Measurements from ENCODE around the gene ASPG. TPM values are rescaled to one million over a fixed set of nuclear protein-coding genes. Genes with fewer than 3 reads are reported as not detected.
"Not testable (repeated sequence)": the region's sequence is repeated elsewhere in the genome, so short reads cannot be mapped to it uniquely, and the experiment has no call there.

The ASPG gene
- total RNA-seq, 1 donor from 2014 or later, result 4.7 TPM

GRCh38 chr14:104146651-104147345 is 61.3 kb downstream of the ASPG start:
- no peak for DNase-seq (ENCODE audit: low spot score)

GRCh38 chr14:104147346-104148125 is 62.0 kb downstream of the ASPG start:
- DNase-seq (ENCODE audit: low spot score), result no peak

GRCh38 chr14:104148433-104149277 is 63.2 kb downstream of the ASPG start:
- no peak for DNase-seq (ENCODE audit: low spot score)

GRCh38 chr14:104149278-104149595 is 63.7 kb downstream of the ASPG start:
- no peak for DNase-seq (ENCODE audit: low spot score)

GRCh38 chr14:104149617-104150135 is 64.2 kb downstream of the ASPG start:
- peak; percentile 28 for DNase-seq (ENCODE audit: low spot score)

- peak; percentile 24 for DNase-seq (ENCODE audit: low spot score)
Observed at GRCh38 chr14:104150136-104151025, 64.9 kb downstream of the ASPG start.

GRCh38 chr14:104151026-104151381 is 65.5 kb downstream of the ASPG start:
- no peak for DNase-seq (ENCODE audit: low spot score)

- no peak for DNase-seq (ENCODE audit: low spot score)
Observed at GRCh38 chr14:104151566-104152245, 66.2 kb downstream of the ASPG start.

- DNase-seq (ENCODE audit: low spot score), result no peak
Observed at GRCh38 chr14:104152246-104152575, 66.7 kb downstream of the ASPG start.

- no peak for DNase-seq (ENCODE audit: low spot score)
Observed at GRCh38 chr14:104152686-104153393, 67.3 kb downstream of the ASPG start.

- DNase-seq (ENCODE audit: low spot score), result not testable (repeated sequence)
Observed at GRCh38 chr14:104153394-104153755, 67.9 kb downstream of the ASPG start.

GRCh38 chr14:104154246-104154645 is 68.7 kb downstream of the ASPG start:
- no peak for DNase-seq (ENCODE audit: low spot score)

- DNase-seq (ENCODE audit: low spot score), result no peak
Observed at GRCh38 chr14:104155513-104155912, 70.0 kb downstream of the ASPG start.

- DNase-seq (ENCODE audit: low spot score), result no peak
Observed at GRCh38 chr14:104156142-104156541, 70.6 kb downstream of the ASPG start.

GRCh38 chr14:104157016-104157928 is 71.8 kb downstream of the ASPG start:
- DNase-seq (ENCODE audit: low spot score), result no peak

- no peak for DNase-seq (ENCODE audit: low spot score)
Observed at GRCh38 chr14:104158827-104159798, 73.6 kb downstream of the ASPG start.

GRCh38 chr14:104159990-104160389 is 74.5 kb downstream of the ASPG start:
- DNase-seq (ENCODE audit: low spot score), result no peak

Data from mucosa of gallbladder (tissue), 1 donor.